T-helper 1 cell treated with Interleukin-12 subunit alpha and Interleukin-12 subunit beta and Interleukin-4 antibody, amounts not matched to agents 30 ng/mL and 1 ng/mL, for 36 hours (primary cell): ENCODE measurements around the gene NPB. TPM values are rescaled to one million over a fixed set of nuclear protein-coding genes. Genes with fewer than 3 reads are reported as not detected.

Source experiments
- intact Hi-C: fragments of 100-400 bp; cut with micrococcal nuclease; formaldehyde crosslinking; loops from one replicate; pipeline ENCODE4 v1.15.1; 2024
- total RNA-seq: library from RNA; stranded (reverse); gene quantifications from 2 replicates; pipeline ENCODE4 v1.2.3, GENCODE V29; 2022

The NPB gene
- total RNA-seq, 1 donor from 2014 or later: 0.32 TPM

- intact Hi-C loops: no loop called here
Measured at GRCh38 chr17:81922566-81923301, 20.7 kb downstream of the NPB start.

- intact Hi-C loops: no loop called here
Measured at GRCh38 chr17:81923302-81924260, 21.5 kb downstream of the NPB start.

- intact Hi-C loops: no loop called here
Measured at GRCh38 chr17:81924557-81925532, 22.8 kb downstream of the NPB start.

GRCh38 chr17:81925860-81926450 lies 23.9 kb downstream of the NPB start:
- intact Hi-C loops: loop anchor here (2.0 kb wide), 2 partner anchors 15 to 65 kb away; partner anchors contain the start of genes P4HB and PCYT2

- intact Hi-C loops: loop anchor here (1.0 to 2.0 kb wide), 6 partner anchors 8 to 97 kb away; partner anchors contain the start of genes ALYREF, ANAPC11, LRRC45 and P4HB
Measured at GRCh38 chr17:81926451-81927151, 24.6 kb downstream of the NPB start.

GRCh38 chr17:81927152-81927652 lies 25.2 kb downstream of the NPB start:
- intact Hi-C loops: loop anchor here (1.0 to 2.0 kb wide), 6 partner anchors 9 to 96 kb away; partner anchors contain the start of genes ALYREF, ANAPC11, LRRC45 and P4HB

- intact Hi-C loops: loop anchor here (1.0 to 2.0 kb wide), 7 partner anchors 9 to 95 kb away; partner anchors contain the start of genes ALYREF, ANAPC11, LRRC45 and MCRIP1
Measured at GRCh38 chr17:81927653-81928543, 25.9 kb downstream of the NPB start, which contains the start of gene MAFG. Gene MAFG, minus strand, starts transcription at chr17:81927735. Its CDS starts 4,550 bp downstream, at chr17:81923185.

- intact Hi-C loops: loop anchor here (2.0 kb wide), 1 partner anchor 96 kb away; the partner anchor contains the start of gene MCRIP1
Measured at GRCh38 chr17:81928544-81929252, 26.7 kb downstream of the NPB start.

GRCh38 chr17:81929253-81930141 lies 27.5 kb downstream of the NPB start:
- intact Hi-C loops: loop anchor here (2.0 kb wide), 1 partner anchor 97 kb away; the partner anchor contains the start of gene MCRIP1

GRCh38 chr17:81930142-81931125 lies 28.4 kb downstream of the NPB start:
- intact Hi-C loops: no loop called here

GRCh38 chr17:81931189-81931556 lies 29.1 kb downstream of the NPB start:
- intact Hi-C loops: no loop called here

GRCh38 chr17:81931557-81932332 lies 29.7 kb downstream of the NPB start:
- intact Hi-C loops: no loop called here

GRCh38 chr17:81932333-81932983 lies 30.4 kb downstream of the NPB start:
- intact Hi-C loops: no loop called here

- intact Hi-C loops: no loop called here
Measured at GRCh38 chr17:81933178-81933699, 31.2 kb downstream of the NPB start.
